Esophagus muscularis mucosa (tissue), 4 donors: ENCODE data around the gene TMED3.

Source experiments
- CTCF ChIP-seq, 3 experiments: fragments of 200-600 bp in 2 of 3; fragments of 450-650 bp in 1 of 3; sonication (generic) in 2 of 3; IDR thresholded peaks; one replicate each; pipeline ENCODE4 v1.5.1; 2017 to 2019; ENCODE audit warnings: antibody characterized with exemption in 3 of 3, mild to moderate bottlenecking in 2 of 3, moderate library complexity in 1 of 3
- EP300 ChIP-seq: sonication (generic); formaldehyde crosslinking; IDR thresholded peaks from one replicate; pipeline ENCODE4 v1.6.1; 2017; ENCODE audit warnings: antibody characterized with exemption
- POLR2A ChIP-seq: fragments of 450-650 bp; IDR thresholded peaks from one replicate; pipeline ENCODE4 v1.6.1; 2017; ENCODE audit warnings: antibody characterized with exemption, moderate library complexity, mild to moderate bottlenecking, low read depth
- POLR2AphosphoS5 ChIP-seq, 2 donors: sonication (generic); formaldehyde crosslinking; IDR thresholded peaks; one replicate each; pipeline ENCODE4 v1.6.1; 2017; ENCODE audit warnings: antibody characterized with exemption in 2 of 2

GRCh38 chr15:79314186-79314585, 3.3 kb downstream of the TMED3 start:
- no peak for TF ChIP-seq CTCF (IDR thresholded peaks at IDR 0.05)
- TF ChIP-seq POLR2AphosphoS5 (IDR thresholded peaks at IDR 0.05), result no peak
- no peak for TF ChIP-seq EP300
- no peak for TF ChIP-seq POLR2A
